OCI-LY7 (cell line): Measurements from ENCODE around the gene CAMK2B. TPM values are rescaled to one million over a fixed set of nuclear protein-coding genes. Genes with fewer than 3 reads are reported as not detected.

ENCODE experiments used
- BruUV-seq: library from RNA; stranded (reverse); fragments of 400-500 nt; replicated peaks from 2 replicates; lab custom pipeline; 2021; lab: Mats Ljungman, UMichigan
- CTCF ChIA-PET: fragments of 300-600 bp; sonication (Branson Sonifier 250); formaldehyde crosslinking; loops from one replicate; lab custom pipeline; 2022; ENCODE audit warnings: antibody characterized with exemption; ENCODE audit not compliant: unreplicated experiment; lab: Charles Lee
- POLR2A ChIA-PET: fragments of 300-600 bp; sonication (Branson Sonifier 250); formaldehyde crosslinking; loops from one replicate; lab custom pipeline; 2022; ENCODE audit warnings: antibody characterized with exemption; lab: Charles Lee
- DNase-seq: peaks from one replicate; pipeline ENCODE4 v3.0.0-alpha.2; 2015; ENCODE audit warnings: low spot score
- H2AFZ ChIP-seq: fragments of 200-600 bp; sonication (generic), shearing (Covaris generic); 2 replicates; pipeline ENCODE4 v1.6.1; 2014; ENCODE audit warnings: mild to moderate bottlenecking, antibody characterized with exemption, low read length, moderate library complexity
- H3K27ac ChIP-seq: fragments of 200-600 bp; sonication (generic); 2 replicates; pipeline ENCODE4 v1.5.1; 2014; ENCODE audit warnings: mixed run types, low read depth, mild to moderate bottlenecking, moderate library complexity, low read length, inconsistent platforms; ENCODE audit not compliant: poor library complexity, severe bottlenecking
- H3K36me3 ChIP-seq: fragments of 200-600 bp; sonication (generic); 2 replicates; pipeline ENCODE4 v1.6.1; 2014; ENCODE audit warnings: mild to moderate bottlenecking, antibody characterized with exemption, low read length, moderate library complexity, mixed read lengths; ENCODE audit not compliant: insufficient read depth
- H3K4me1 ChIP-seq: fragments of 200-600 bp; sonication (generic); 2 replicates; pipeline ENCODE4 v1.5.1; 2014; ENCODE audit warnings: mild to moderate bottlenecking, low read length; ENCODE audit not compliant: insufficient read depth, poor library complexity, severe bottlenecking
- H3K4me2 ChIP-seq: fragments of 200-600 bp; sonication (generic); 2 replicates; pipeline ENCODE4 v1.6.1; 2014; ENCODE audit warnings: mild to moderate bottlenecking, low read length
- H3K4me3 ChIP-seq: fragments of 200-600 bp; sonication (generic); 2 replicates; pipeline ENCODE4 v1.5.1; 2014; ENCODE audit warnings: mild to moderate bottlenecking, low read depth, low read length; ENCODE audit not compliant: poor library complexity, severe bottlenecking
- H3K79me2 ChIP-seq: fragments of 200-600 bp; sonication (generic); 2 replicates; pipeline ENCODE4 v1.6.1; 2016; ENCODE audit warnings: low read depth, mild to moderate bottlenecking, low read length, moderate library complexity, mixed read lengths; ENCODE audit not compliant: insufficient read depth
- H3K9me2 ChIP-seq: fragments of 200-600 bp; sonication (generic); 2 replicates; pipeline ENCODE4 v1.6.1; 2016; ENCODE audit warnings: mild to moderate bottlenecking, low read length, mixed read lengths; ENCODE audit not compliant: insufficient read depth
- H3K9me3 ChIP-seq: fragments of 200-600 bp; sonication (generic); 2 replicates; pipeline ENCODE4 v1.6.1; 2014; ENCODE audit warnings: mild to moderate bottlenecking, mixed run types, low read length, mixed read lengths
- H4K20me1 ChIP-seq: fragments of 200-600 bp; sonication (generic); 2 replicates; pipeline ENCODE4 v1.6.1; 2014; ENCODE audit warnings: mild to moderate bottlenecking, antibody characterized with exemption, low read length, moderate library complexity, mixed read lengths; ENCODE audit not compliant: insufficient read depth
- EZH2phosphoT487 ChIP-seq: fragments of 200-600 bp; sonication (generic); IDR thresholded peaks from 2 replicates; pipeline ENCODE4 v1.6.1; 2018; ENCODE audit warnings: low read depth, borderline replicate concordance, mild to moderate bottlenecking, mixed run types, antibody characterized with exemption, low read length, moderate library complexity, mixed read lengths
- intact Hi-C: fragments of 100-400 bp; cut with micrococcal nuclease; formaldehyde crosslinking; loops from one replicate; pipeline ENCODE4 v1.10.0; 2022; ENCODE audit not compliant: unreplicated experiment
- total RNA-seq, 2 experiments: library from RNA; depleted of rRNA in 1 of 2; stranded (reverse); fragments of >200 nt in 1 of 2; shearing (Covaris generic) in 1 of 2; gene quantifications; 2 replicates each; pipeline ENCODE4 v1.2.3, GENCODE V29; 2014 to 2022
- TF ChIP-seq, protein P1 (sequence below): fragments of 200-600 bp; sonication (generic); conservative IDR thresholded peaks from 2 replicates; pipeline ENCODE4 v1.5.1; 2014; ENCODE audit warnings: mild to moderate bottlenecking, antibody characterized with exemption, low read length, moderate library complexity, mixed read lengths

CAMK2B gene
- total RNA-seq, 2 experiments from 2014 or later = 0.66 to 1.1 TPM

DNA sequence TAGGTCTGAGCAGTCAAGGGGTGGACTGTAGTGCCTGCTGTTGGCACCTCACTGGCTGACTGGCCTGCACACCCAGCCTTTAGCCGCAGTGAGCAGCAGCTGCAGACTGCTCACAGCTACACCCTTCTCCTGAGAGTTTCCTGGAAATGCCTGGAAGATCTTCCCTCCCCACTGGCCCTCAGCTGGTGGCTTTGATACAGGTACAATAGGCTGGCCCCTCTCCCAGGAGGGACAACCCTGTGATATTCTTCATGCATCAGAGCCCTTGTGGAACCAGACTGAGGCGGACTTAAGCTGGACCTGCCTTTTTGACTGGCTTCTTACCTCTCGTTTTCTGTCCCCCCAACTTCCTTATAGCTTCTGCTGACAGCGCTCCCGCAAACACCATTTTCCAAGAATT lies 142.6 kb downstream of the CAMK2B start:
- Histone ChIP-seq H3K36me3 (no peaks in the 10 kb centered on the region), H2AFZ (no peak overlapping the region), H3K27ac (no peak overlapping the region), H3K79me2 (no peaks in the 10 kb centered on the region), H3K9me3 (no peaks in the 10 kb centered on the region), H3K4me3 (no peak overlapping the region), H3K4me2 (no peak overlapping the region), H3K4me1 (no peaks in the 10 kb centered on the region), H3K9me2 (no peaks in the 10 kb centered on the region), H4K20me1 (no peaks in the 10 kb centered on the region)
- no TSS peak for BruUV-seq
- intact Hi-C loops = no loop called here
- POLR2A ChIA-PET = no interaction called here
- CTCF ChIA-PET = no interaction called here
- DNase-seq = no peak
- no peak for TF ChIP-seq EZH2phosphoT487
- TF ChIP-seq, protein P1, sequence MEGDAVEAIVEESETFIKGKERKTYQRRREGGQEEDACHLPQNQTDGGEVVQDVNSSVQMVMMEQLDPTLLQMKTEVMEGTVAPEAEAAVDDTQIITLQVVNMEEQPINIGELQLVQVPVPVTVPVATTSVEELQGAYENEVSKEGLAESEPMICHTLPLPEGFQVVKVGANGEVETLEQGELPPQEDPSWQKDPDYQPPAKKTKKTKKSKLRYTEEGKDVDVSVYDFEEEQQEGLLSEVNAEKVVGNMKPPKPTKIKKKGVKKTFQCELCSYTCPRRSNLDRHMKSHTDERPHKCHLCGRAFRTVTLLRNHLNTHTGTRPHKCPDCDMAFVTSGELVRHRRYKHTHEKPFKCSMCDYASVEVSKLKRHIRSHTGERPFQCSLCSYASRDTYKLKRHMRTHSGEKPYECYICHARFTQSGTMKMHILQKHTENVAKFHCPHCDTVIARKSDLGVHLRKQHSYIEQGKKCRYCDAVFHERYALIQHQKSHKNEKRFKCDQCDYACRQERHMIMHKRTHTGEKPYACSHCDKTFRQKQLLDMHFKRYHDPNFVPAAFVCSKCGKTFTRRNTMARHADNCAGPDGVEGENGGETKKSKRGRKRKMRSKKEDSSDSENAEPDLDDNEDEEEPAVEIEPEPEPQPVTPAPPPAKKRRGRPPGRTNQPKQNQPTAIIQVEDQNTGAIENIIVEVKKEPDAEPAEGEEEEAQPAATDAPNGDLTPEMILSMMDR = no peak

DNA sequence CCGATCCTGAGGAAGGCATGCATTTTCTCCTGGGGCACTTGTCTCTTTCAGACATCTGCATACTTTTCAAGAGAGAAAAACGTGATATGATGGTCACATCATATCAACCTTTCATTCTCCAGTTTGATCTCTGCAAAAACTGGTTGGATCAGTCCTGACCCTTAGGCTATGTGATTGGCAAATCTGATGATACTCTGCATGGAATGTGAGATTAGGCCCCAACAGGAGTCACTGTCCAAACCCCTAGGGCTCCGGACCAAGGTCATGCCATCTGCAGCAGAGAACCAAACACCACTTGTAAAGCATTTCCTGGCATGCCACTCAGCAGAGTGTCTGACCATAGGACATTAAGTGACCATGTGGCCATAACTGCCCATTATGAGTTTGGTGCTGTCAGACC lies 144.8 kb downstream of the CAMK2B start:
- Histone ChIP-seq H3K9me3 (no peaks in the 10 kb centered on the region), H3K4me2 (no peak overlapping the region), H3K9me2 (no peaks in the 10 kb centered on the region), H3K4me3 (no peak overlapping the region), H3K27ac (no peak overlapping the region), H2AFZ (no peak overlapping the region), H3K36me3 (no peaks in the 10 kb centered on the region), H3K4me1 (no peaks in the 10 kb centered on the region), H4K20me1 (no peaks in the 10 kb centered on the region), H3K79me2 (no peaks in the 10 kb centered on the region)
- TF ChIP-seq, protein P1 = no peak
- no peak for TF ChIP-seq EZH2phosphoT487
- POLR2A ChIA-PET = no interaction called here
- CTCF ChIA-PET = no interaction called here
- no peak for DNase-seq
- no TSS peak for BruUV-seq
- intact Hi-C loops = no loop called here

DNA sequence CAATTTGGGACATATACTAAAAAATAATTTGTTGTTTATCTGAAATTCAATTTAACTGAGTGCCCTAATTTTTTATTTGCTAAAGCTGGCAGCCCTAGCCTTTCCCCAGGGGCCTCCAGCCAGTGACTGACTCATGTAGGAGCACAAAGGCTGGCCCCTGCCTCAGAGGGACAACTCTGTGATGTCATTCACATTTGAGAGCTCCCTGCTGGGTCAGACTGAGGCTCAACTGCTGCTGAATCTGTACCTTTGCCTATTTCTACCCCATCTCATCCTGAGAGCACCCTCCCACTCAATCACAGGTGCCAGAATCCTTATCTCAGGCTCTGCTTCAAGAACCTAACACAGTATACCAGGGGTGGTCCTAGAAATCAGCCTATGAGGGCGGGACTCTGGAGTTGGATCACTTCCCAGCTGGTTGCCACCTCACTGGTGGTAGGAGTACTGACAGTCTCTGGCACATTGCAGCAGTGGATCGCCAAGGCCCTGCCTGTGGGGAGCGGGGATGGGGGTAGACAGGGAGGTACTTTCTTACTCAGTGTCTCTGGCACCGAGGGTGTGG lies 147.7 kb downstream of the CAMK2B start:
- Histone ChIP-seq H3K79me2 (no peaks in the 10 kb centered on the region), H3K4me3 (no peak overlapping the region), H3K36me3 (no peaks in the 10 kb centered on the region), H3K9me3 (no peaks in the 10 kb centered on the region), H3K27ac (no peak overlapping the region), H4K20me1 (no peaks in the 10 kb centered on the region), H2AFZ (no peak overlapping the region), H3K4me2 (no peak overlapping the region), H3K4me1 (no peaks in the 10 kb centered on the region), H3K9me2 (no peaks in the 10 kb centered on the region)
- TF ChIP-seq, protein P1 = no peak
- no peak for TF ChIP-seq EZH2phosphoT487
- POLR2A ChIA-PET = no interaction called here
- BruUV-seq = no TSS peak
- intact Hi-C loops = no loop called here
- CTCF ChIA-PET = no interaction called here
- DNase-seq = no peak
